Left cardiac atrium (tissue), 4 donors: ENCODE measurements around the gene EHMT1. TPM values are rescaled to one million over a fixed set of nuclear protein-coding genes. Genes with fewer than 3 reads are reported as not detected.
"Not testable (repeated sequence)": the region's sequence is repeated elsewhere in the genome, so short reads cannot be mapped to it uniquely, and the experiment has no call there.

Experiments used
- ATAC-seq, 2 donors: fragments of 200-7000 bp; cut with Tn5 transposase; one replicate each; pipeline ENCODE4 v1.9.1; 2020; ENCODE audit warnings: mild to moderate bottlenecking in 2 of 2, moderate library complexity in 2 of 2
- DNase-seq: peaks from one replicate; pipeline ENCODE4 v3.0.0-alpha.2; 2020
- intact Hi-C, 2 donors: fragments of 100-400 bp; cut with DNase I; formaldehyde crosslinking; loops; one replicate each; pipeline versions ENCODE4 v1.14.1 to v1.15.1; 2022 to 2023
- total RNA-seq, 2 donors: library from RNA; stranded (reverse); fragmentation: NEBNext Ultra II Directional; extraction: Animal tissue kit (Norgen Biotek cat#: 25700); gene quantifications; one replicate each; pipeline ENCODE4 v1.2.1, GENCODE V29; 2021
- donor health status: DM: no; HTN: yes; CAD: no.
- donor health status: DM: no; HTN: yes; CAD: no; lungs with severe emphysema.
- donor health status: DM: yes; HTN: yes; CAD: no.
- donor health status: Dilated cardiomyopathy.

The EHMT1 gene
- total RNA-seq, 2 donors from 2014 or later = 31.9 to 38.1 TPM

DNA sequence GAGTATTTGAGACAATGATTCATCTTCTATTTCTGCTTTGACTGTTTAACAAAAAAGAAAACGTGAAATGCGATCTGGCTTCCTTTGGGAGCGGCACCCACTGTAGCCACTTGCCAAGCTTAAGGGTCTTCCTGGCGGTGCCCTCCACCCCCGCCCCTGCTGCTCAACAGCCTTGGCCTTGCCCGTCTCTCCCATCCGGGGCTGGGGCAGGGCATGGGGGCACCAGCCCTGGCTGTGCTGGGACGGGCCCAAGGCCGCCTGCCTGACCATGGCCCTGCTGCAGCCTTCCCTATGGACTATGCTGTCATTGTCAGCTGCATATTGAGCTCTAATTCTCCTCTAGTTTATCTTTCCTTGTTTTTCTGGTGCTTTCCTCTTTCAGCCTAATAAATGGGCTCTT is 143.0 kb downstream of the EHMT1 start:
- ATAC-seq (no peak), DNase-seq (no peak)
- intact Hi-C loops = no loop called here

GRCh38 chr9:137762414-137763061 is 143.7 kb downstream of the EHMT1 start:
- intact Hi-C loops = no loop called here
- DNase-seq = no peak
- no peak for ATAC-seq

DNA sequence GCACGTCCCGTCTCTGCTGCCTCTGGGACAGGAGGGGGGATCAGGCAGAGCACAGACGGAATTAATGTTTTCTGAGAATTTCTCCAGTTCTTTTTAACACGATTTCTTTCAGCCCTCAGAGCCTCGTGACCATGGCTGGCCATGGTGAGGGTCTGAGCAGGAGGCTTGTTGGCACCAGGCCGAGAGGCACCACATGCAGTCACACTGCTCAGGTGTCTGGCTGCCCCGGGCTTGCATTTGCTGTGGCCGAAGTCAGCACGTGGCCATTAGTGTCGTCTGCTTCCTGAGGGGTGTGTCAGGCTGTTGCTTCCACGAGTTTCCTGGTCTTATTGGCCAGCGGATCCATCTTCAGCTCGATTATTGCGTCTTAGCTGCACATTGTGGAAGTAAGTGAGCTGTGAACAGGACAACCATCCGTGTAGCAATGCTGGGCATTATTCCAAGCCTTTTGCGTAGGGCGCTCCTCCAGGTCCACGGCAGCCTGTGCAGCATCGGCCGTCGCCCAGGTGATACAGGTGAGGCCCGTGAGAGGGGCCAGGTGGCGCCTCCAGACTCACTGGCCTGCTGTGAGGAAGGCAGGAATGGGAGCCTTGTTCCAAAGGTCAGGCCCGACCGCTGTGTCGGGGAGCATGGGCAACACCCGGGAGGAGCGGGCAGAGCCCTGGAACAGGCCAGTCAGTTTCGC is 144.6 kb downstream of the EHMT1 start:
- DNase-seq (no peak), ATAC-seq (no peak)
- intact Hi-C loops = no loop called here

DNA sequence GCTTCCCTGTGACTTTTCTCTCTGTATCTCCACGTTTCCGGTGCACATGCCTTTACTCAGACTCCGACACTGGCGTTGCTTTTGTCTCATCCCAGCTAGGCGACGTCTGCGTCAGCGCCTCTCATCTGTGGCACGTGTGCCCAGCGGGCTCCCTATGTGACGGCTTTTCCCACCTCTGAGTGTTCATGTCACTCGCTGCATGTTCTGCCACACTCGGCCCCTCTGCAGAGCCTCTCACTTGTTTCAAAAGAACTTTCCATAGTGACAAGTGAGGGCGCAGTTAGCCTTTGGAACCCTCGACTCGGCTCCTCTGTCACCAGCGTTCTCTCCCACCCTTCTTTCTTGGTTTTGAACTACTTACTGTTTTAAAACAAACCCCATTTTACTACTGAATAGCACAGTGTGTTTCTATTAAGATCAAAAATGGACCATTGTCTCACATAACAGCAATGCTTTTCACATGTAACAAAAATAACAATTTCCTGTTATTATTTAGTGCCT is 145.4 kb downstream of the EHMT1 start:
- ATAC-seq (no peak), DNase-seq (no peak)
- intact Hi-C loops = no loop called here

DNA sequence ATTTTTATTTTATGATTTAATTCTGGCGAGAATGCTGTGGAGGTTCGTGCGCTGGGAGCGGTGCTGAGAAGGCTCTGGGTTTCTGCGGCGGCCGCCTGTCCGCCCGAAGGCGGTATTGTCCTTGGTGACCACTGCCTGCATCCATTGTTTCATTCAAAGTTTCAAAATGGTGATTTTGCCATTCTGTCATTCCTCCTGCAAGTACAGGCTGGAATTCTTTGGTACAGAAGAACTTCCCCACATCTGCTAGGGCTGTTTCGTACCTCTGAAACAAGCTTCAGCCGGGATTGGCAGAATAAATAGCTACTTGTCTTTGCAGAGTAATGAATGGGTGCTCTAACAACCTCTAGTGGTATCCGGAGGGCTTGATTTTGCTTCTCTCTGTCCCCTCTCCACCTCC is 146.2 kb downstream of the EHMT1 start:
- intact Hi-C loops = no loop called here
- ATAC-seq = no peak
- DNase-seq = no peak

DNA sequence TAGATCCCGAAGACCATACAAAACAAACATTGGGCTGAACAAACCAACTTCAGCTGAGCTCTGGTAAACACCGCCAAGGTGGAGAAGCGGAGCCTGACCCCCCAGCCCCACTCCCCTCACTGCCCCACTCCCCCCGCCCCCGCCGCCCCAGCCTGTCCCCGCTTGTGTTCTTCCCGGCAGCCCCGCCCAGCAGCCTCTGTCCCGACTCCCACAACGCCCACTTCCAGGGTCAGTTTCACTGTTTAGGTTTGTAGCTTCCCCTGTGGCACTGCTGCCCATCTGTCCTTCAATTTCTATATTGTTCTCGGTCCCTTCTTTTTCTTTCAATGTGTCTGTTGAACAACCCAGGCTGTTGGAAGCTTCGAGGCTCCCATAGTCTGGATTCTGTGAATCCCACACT is 146.7 kb downstream of the EHMT1 start:
- intact Hi-C loops = no loop called here
- no peak for ATAC-seq
- no peak for DNase-seq

DNA sequence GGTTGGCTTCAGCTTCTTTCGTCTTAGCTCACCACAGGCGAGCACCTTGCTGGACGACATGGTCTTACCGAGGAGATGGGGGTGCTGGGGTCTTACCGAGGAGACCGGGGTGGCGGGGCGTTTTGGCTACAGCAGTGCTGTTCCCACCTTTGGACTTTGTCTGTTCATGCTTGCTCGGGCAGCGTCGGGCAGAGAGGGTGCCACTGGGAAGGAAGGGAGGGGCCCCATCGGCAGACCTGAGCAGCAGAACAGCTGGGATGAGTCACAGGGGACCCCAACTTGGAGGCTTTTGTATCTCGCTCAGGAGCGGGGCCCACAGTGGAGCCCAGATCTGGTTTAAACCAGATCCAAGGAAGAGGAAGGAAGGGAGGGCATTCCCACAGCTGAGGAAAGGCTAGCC is 152.8 kb downstream of the EHMT1 start:
- DNase-seq (no peak), ATAC-seq (no peak)
- intact Hi-C loops = no loop called here

GRCh38 chr9:137772281-137772873 is 153.6 kb downstream of the EHMT1 start:
- ATAC-seq (no peak), DNase-seq (no peak)
- intact Hi-C loops = no loop called here

- DNase-seq = no peak
- intact Hi-C loops = no loop called here
- no peak for ATAC-seq
Measured at GRCh38 chr9:137774775-137775386, 156.1 kb downstream of the EHMT1 start.

- intact Hi-C loops = no loop called here
- ATAC-seq (no peak), DNase-seq (no peak)
Measured at GRCh38 chr9:137776306-137776995, 157.6 kb downstream of the EHMT1 start.

- no peak for DNase-seq
- ATAC-seq = no peak
- intact Hi-C loops = no loop called here
Measured at GRCh38 chr9:137777761-137778160, 159.0 kb downstream of the EHMT1 start.

DNA sequence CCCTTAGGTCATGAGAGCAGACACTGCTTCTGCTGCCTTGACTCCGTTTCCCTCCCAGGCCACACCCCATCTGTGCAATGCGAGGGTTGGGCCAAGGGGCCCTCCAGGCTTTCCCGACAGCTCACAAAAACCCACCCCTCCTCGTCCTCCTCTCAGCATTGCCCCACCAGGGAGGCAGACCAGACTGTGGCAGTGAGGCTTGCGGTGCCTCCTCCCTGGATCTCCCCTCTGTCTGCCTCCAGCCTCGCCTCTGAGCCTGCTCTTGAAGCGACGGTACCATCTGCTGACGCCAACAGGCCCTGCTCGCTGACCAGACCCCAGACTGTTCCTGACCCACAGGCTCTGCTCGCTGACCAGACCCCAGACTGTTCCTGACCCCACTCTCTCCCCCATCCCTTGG is 159.5 kb downstream of the EHMT1 start:
- DNase-seq (no peak), ATAC-seq (no peak)
- intact Hi-C loops = no loop called here

DNA sequence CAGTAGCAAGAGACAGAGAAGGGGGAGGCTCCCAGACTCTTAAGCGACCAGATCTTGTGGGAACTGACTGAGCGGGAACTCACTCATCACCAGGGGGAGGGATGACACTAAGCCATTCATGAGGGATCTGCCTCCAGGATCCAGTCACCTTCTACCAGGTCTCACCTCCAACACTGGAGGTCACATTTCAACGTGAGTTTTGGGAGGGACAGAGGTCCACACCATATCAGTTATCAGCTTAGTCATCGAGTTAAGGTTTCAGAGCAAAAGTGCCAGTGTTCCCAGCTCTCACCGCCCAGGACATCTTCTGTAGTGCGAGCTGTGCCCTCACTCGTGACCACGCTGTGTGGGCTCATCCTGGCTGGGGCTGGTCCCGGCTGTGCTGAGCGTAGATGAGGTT is 160.1 kb downstream of the EHMT1 start:
- DNase-seq = no peak
- ATAC-seq = no peak
- intact Hi-C loops = no loop called here

- DNase-seq, ATAC-seq, intact Hi-C loops: not testable (repeated sequence)
Measured at GRCh38 chr9:137780031-137780430, 161.2 kb downstream of the EHMT1 start.

DNA sequence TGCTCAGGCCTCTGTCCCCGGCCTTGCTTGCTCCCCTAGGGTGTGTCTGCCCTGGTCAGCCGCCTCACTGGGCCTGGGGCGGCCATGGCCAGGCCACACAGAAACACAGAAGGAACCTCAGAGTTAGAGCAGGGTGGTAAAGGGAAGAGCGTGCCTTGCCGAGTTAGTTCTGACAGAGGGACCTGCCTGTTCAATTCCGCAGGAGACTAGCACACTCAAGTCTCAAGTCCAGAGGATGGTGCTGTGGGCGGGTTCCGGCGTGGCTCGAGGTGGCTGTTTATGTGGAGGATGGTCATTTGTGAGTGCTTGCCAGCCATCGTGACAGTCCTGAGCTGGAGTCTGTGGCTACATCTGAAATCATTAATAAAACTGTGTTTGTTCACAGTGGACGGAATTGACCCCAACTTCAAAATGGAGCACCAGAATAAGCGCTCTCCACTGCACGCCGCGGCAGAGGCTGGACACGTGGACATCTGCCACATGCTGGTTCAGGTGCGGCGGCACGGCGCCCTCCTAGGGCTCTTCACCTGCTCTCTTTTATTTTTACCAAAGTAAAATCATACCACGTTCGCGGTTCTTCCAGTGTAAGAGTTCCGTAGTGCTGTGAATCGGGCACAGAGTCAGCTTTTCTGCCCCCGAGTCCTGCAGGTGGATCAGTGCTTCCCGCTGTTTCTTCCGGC is 163.2 kb downstream of the EHMT1 start:
- no peak for DNase-seq
- intact Hi-C loops = no loop called here
- ATAC-seq = no peak

- ATAC-seq = no peak
- intact Hi-C loops = no loop called here
- DNase-seq = no peak
Measured at GRCh38 chr9:137783521-137783920, 164.7 kb downstream of the EHMT1 start.

DNA sequence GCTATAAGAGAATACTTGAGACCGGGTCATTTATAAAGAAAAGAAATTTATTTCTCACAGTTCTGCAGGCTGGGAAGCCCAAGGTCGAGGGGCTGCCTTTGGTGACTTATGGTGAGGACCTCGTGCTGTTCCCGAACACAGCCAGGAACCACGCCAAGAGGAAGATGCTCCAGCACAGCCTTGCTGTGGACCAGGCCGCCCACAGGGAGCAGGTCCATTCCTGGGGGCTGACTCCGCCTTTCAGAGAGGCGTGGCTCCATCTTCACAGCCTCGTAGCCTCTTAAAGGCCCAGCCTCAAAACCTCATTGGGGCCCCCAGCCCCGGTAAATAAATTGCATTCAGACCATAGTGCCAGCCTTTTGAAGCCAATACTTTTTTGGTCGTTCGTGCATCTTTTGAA is 165.2 kb downstream of the EHMT1 start:
- DNase-seq = no peak
- ATAC-seq = no peak
- intact Hi-C loops = no loop called here

DNA sequence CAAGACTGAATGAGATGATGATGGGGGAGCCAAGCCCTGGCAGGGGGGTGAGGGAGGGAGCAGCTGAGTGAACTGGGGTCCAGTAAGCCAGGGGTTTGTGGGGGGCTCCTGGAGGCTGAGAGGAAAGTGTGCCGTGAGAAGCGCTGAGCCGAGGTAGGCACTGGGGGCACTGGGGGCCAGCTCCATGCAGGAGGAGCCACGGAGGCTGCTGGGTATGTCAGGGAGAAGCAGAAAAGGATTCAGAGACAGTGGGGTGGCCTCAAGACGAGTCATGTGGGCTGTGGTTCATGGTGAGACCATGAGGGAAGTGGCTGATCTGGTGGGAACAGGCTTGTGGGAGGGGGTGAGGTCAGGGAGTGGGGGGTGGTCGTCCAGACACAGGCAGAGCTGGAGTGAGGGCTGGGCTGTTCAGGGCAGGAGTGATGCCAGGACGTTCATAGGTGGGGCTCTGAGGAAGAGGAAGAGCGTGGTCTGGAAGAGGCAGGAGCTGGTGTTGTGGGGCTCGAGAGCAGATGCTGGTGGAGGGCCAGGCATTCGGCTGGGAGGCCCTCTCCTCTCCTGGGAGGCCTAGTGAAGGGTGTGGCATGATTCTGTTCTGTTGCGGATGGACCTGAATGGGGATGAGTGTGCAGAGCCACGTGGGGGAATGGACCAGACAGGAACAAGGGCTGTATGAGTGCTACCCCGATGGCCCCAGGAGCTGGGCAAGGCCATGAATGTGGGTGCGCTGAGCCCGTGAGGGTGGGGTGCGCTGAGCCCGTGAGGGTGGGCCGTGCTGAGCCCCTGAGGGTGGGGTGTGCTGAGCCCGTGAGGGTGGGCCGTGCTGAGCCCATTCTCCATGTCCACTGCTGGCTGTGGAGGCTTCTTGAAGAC is 166.1 kb downstream of the EHMT1 start:
- no peak for DNase-seq
- intact Hi-C loops = no loop called here
- no peak for ATAC-seq
